Activated CD4-positive, alpha-beta T cell treated with anti-CD3 and anti-CD28 coated beads for 48 hours (primary cell): ENCODE results near the gene OSTN.
"Not testable (repeated sequence)": the region's sequence is repeated elsewhere in the genome, so short reads cannot be mapped to it uniquely, and the experiment has no call there.

Experiments used
- DNase-seq: peaks from one replicate; pipeline ENCODE4 v3.0.0-alpha.2; 2020

Gene OSTN

GRCh38 chr3:191198932-191199331 lies at the start of gene OSTN:
TSS of gene OSTN (plus strand) at chr3:191199241. CDS start at chr3:191212533, 13,292 bp downstream.
- DNase-seq: no peak

- DNase-seq: no peak
Measured at GRCh38 chr3:191151653-191152052, 47.4 kb upstream of the OSTN start.

DNA sequence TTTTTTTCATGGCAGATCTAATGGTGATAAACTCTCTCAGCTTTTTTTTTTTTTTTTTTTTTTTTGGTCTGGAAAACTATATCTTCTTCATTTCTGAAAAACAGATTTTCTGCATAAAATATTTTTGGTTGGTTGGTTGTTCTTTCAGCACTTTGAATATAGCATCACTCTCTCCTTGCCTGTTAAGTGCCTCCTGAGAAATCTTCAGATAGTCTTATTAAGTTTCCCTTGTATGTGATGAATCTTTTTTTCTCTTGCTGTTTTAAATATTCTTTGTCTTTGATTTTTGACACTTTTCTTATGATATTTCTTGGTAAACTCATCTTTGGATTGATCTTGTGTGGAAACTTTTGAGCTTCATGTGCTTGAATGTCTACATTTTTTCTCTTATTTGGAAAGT lies 44.2 kb upstream of the OSTN start:
- DNase-seq: no peak

GRCh38 chr3:191158247-191158646 lies 40.8 kb upstream of the OSTN start:
- no peak for DNase-seq

- DNase-seq: no peak
Measured at GRCh38 chr3:191158815-191159214, 40.2 kb upstream of the OSTN start.

DNA sequence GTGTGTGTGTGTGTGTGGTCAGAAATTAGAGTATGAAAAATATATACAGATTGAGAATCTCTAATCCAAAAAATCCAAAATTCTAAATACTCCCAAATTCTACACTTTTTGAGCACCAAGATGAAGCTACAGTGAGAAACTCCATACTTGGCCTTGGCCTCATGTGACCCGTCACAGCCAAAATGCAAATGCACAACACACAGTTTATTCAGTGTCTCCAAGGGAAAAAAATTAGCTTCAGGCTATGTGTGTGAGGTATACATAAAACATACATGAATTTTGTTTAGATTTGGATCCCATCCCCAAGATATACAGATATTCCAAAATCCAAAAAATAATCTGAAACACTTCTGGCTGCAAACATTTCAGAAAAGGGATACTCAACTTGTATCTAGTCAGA lies 33.2 kb upstream of the OSTN start:
- no peak for DNase-seq

GRCh38 chr3:191166368-191166767 lies 32.7 kb upstream of the OSTN start:
- no peak for DNase-seq

DNA sequence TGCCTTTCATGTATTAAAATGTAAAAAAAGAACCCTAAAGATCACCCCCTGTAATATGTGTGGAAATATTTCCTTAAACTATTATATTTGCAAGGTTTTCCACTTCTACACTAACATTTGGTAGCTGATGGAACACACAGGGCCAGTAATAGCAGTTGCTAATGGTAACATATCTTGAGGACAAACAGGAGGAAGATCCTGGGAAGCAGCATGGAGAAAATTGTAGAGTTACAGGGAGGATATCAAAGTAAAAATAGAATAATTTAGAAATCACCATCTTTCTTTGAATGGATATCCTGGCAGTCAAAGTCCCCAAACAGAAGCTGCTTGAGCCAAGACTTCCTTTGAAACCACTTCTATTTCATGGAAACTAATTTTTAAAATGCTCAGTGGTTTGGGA lies 29.5 kb upstream of the OSTN start:
- DNase-seq: no peak

DNA sequence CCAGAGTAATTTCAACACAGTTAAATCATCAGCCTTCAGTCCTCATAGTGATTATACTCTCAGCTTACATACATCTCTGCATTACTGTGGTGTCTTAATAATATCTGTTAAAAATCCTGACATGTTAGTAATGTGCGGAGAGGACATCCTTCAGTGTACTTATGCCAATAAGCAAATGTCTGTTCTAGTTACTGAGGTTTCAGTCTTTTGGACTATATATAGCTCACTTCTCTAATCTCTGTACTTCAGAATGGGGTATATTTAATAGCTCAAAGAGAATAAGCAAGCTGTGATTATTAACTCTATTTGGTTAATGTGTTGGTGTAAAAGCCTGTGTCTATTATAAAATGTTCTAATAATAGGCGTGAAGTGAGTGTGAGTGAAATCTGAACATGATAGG lies 28.9 kb upstream of the OSTN start:
- no peak for DNase-seq

DNA sequence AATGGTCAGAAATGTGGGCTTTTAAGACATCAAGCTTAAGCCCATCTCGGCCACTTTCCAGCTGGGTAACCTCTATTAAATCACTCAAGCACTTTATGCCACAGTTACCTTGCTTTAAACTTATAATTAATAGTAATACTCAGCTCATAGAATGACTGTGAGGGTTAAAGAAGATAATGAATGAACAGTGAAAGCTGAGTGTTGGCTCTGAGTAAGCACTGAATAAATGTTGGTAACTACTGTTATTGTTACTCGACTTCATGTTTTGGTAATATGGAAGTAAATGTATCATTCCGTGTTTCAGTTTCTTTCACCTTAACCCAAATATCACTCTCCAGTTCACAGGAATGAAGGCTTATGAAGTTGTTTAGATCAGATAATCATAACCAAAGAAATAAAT lies 23.9 kb upstream of the OSTN start:
- DNase-seq: no peak

DNA sequence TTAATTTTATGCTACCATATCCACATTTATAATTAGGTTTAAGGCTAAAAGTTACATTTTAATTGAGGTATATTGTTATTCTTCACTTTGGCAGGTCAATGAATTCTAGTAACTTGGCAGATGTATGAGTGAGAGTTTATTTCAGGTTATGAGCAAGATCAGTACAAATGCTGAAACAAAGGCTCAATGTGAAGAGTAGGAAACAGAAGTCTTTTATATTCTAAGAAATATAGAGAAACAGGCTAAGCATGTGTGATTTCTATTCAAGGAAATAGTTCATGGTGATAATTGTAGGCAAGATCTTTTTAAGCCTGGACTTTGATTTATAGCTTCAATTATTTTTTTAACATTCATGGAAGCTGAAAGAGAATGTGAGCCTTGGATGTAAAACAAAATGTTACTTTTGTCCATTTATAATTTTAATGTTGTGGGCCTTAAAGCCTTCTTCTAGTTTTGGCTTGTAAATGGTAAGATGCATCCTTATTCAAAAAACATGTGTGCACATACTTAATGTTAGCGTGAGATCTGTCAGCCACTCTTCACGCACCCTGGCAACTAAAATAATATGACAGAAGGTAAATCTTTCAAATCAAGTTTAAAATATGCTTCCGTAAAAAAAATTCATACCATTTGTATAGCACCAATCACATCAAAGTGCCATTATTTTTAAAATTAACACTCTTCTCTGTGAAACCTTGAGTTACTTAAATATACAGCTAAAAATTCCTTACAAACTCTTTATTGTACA lies 22.8 kb upstream of the OSTN start:
- no peak for DNase-seq

GRCh38 chr3:191185382-191185781 lies 13.7 kb upstream of the OSTN start:
- not testable (repeated sequence) for DNase-seq

GRCh38 chr3:191188246-191188645 lies 10.8 kb upstream of the OSTN start:
- not testable (repeated sequence) for DNase-seq

DNA sequence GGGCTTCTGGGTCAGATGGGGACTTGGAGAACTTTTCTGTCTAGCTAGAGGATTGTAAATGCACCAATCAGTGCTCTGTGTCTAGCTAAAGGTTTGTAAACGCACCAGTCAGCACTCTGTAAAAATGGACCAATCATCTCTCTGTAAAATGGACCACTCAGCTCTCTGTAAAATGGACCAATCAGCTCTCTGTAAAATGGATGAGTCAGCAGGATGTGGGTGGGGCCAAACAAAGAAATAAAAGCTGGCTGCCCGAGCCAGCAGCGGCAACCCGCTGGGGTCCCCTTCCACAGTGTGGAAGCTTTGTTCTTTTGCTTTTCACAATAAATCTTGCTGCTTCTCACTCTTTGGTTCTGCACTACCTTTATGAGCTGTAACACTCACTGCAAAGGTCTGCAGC lies 6.8 kb upstream of the OSTN start:
- not testable (repeated sequence) for DNase-seq

DNA sequence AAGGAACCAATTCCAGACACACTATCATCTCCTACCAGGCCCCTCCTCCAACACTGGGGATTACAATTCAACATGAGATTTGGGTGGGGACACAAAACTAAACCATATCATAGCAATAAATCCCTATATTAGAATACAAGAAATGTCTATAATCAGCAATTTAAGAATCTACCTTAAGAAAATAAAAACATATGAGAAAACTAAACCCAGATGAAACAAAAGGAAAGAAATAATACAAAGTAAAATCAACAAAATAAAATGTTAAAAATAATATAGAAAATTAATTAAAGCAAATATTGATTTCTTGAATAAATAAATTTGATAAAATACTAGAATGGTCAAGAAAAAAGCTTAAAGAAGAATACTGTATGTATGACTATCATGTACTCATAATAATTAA lies 6.1 kb upstream of the OSTN start:
- no peak for DNase-seq

DNA sequence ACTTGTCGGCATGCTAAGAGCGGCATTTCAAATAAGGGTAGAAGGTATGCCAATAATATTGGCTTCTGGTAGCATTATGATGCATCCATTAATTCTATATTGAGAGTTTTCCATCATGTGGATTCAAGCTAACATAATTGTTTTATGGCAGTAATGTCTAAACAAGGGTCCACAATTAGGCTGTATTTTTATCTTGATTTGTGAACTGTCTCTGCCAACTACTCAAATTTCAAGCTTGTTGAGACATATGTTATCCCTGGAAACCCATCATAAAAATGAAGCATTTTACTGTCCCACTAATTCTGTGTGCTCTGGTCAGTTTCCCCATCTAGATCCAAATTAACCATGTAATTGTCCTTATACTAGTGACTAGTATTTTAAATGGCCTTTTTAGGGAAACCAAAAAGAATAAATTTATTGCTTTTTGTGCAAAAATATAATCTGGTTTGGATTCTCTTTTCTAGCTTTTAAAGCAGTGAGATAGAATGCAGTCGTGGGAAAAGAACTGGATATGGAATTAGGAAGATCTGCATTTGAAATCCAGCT lies 1.2 kb upstream of the OSTN start:
- no peak for DNase-seq

DNA sequence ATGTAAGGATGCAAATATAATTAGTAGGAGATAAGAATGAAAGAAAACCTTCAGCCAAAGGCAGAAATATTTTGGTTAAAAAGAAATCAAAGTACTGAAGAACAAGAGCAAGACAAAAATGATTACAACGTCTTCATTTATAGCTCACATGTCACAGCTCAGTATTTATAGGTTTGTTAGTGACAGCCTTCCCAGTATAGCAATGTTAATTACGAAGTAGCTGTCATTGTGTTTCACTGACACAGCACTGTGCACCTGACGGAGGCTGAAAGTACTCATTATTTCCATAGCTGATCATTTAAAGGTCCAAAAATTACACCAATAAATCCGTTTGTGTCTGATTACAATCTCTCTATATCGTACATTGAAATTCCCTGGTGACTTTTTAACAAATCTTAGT lies 561 bp upstream of the OSTN start:
- no peak for DNase-seq

DNA sequence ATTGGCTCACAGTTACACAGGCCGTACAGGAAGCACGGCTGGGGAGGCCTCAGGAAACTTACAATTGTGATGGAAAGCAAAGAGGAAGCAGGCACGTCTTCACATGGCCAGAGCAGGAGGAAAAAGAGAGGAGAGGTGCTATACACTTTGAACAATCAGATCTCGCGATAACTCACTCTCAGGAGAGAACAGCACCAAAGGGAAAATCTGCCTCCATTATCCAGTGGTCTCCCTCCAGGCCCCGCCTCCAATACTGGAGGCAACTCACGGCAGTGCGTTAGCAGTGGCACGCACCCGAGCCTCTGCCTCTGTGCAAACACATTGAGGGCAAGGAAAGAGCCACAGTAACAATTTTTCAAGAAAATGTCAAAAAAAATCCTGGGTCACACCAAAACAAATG lies 11.0 kb downstream of the OSTN start:
- no peak for DNase-seq

GRCh38 chr3:191216510-191216909 lies 17.5 kb downstream of the OSTN start:
- DNase-seq: no peak

DNA sequence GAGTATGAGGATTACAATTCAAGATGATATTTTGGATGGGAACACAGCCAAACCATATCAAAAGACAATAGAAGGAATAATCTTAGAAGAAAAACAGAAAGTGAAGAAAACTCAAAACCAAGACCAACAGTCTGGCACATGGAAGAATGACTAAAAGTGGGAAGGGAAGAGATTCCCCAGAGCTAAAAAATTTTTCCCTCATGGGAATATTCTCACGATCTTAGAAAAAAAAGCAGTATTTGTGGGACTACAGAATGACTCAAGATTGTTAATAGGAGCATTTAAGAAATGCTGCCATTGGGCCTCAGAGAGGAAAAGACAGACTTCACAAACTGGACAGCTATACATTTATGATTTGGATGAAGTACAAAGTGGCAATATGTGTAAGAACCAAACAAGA lies 18.3 kb downstream of the OSTN start:
- no peak for DNase-seq

- DNase-seq: no peak
Measured at GRCh38 chr3:191220908-191221307, 21.9 kb downstream of the OSTN start.

DNA sequence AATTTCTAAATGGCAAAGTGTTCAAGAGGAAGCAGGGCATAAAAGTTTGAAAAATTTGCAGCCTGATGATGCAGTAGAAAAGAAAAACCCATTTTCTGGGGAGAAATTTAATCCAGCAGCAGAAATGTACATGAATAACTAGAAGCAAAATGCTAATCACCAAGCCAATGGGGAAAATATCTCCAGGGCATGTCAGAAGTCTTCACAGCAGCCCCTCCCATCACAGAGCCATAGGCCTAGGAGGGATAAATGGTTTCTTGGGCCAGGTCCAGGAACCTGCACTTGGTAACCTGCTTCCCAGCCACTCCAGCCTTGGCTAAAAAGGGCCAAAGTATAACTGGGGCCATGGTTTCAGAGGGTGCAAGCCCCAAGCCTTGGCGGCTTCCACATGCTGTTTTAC lies 22.6 kb downstream of the OSTN start:
- no peak for DNase-seq

- no peak for DNase-seq
Measured at GRCh38 chr3:191227541-191227940, 28.5 kb downstream of the OSTN start.

GRCh38 chr3:191234216-191234615 lies 35.2 kb downstream of the OSTN start:
- DNase-seq: no peak
